ENCODE results near the gene ATG16L2. TPM values are rescaled to one million over a fixed set of nuclear protein-coding genes. Genes with fewer than 3 reads are reported as not detected.
"Not testable (repeated sequence)": the region's sequence is repeated elsewhere in the genome, so short reads cannot be mapped to it uniquely, and the experiment has no call there.

Gene ATG16L2
- total and polyA plus RNA-seq, 2 donors (not counting 1 experiment from before 2014, with no cell fraction given) = 3.3 to 8.8 TPM

DNA sequence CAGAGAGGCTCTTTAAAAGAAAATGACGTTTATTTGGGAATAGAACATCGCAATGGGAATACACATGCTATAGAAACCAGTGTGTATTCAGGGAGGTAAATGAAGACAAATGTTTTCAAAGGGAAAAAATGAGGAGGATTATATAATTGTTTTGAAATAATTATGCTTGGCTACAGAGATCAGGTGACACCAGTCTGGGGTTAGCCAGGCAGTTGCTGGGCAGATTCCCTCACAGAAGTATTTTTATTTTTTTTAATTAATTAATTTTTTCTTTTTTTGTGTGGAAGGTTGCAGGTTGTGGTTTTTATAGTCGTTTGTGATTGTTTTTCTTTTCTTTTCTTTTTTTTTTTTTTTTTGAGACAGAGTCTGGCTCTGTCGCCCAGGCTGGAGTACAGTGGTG is 14.8 kb upstream of the ATG16L2 start:
- no peak for DNase-seq (ENCODE audit: low read depth in 2 of 2)

DNA sequence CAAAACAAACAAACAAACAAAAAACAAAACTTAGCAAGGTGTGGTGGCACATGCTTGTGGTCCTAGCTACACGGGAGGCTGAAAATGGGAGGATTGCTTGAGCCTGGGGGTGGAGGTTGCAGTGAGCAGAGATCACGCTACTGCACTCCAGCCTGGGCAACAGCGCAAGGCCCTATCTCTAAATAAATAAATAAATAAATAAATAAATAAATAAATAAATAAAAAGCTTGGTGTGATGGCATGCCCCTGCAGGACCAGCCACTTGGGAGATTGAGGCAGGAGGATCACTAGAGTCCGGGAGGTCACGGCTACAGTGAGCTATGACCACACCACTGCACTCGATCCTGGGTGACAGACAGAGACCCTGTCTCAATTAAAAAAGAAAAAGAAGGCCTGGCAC is 11.4 kb upstream of the ATG16L2 start:
- no peak for TF ChIP-seq EZH2 (IDR thresholded peaks at IDR 0.05; ENCODE audit: low read length, missing control alignments)
- TF ChIP-seq, protein P1, sequence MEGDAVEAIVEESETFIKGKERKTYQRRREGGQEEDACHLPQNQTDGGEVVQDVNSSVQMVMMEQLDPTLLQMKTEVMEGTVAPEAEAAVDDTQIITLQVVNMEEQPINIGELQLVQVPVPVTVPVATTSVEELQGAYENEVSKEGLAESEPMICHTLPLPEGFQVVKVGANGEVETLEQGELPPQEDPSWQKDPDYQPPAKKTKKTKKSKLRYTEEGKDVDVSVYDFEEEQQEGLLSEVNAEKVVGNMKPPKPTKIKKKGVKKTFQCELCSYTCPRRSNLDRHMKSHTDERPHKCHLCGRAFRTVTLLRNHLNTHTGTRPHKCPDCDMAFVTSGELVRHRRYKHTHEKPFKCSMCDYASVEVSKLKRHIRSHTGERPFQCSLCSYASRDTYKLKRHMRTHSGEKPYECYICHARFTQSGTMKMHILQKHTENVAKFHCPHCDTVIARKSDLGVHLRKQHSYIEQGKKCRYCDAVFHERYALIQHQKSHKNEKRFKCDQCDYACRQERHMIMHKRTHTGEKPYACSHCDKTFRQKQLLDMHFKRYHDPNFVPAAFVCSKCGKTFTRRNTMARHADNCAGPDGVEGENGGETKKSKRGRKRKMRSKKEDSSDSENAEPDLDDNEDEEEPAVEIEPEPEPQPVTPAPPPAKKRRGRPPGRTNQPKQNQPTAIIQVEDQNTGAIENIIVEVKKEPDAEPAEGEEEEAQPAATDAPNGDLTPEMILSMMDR (conservative IDR thresholded peaks at IDR 0.05 in 1 of 2, IDR thresholded peaks at IDR 0.05 in 1 of 2; ENCODE audit: low read depth in 1 of 2, low read length in 2 of 2) = no peak
- H3K4me2 ChIP-seq (ENCODE audit: extremely low read depth, insufficient read depth, low read length) = no peak overlapping the region
- no peaks in the 10 kb centered on the region for H3K9me3 ChIP-seq (ENCODE audit: control insufficient read depth, insufficient read depth, low read depth, low read length)

More for the DNA sequence above, 14.8 kb upstream of the ATG16L2 start:
- H3K4me1 ChIP-seq (ENCODE audit: control insufficient read depth, extremely low read depth, insufficient read depth, low read length) = peaks cover 4% of the 10 kb centered on the region
- H3K9me3 ChIP-seq (ENCODE audit: control insufficient read depth, insufficient read depth, low read depth, low read length) = no peaks in the 10 kb centered on the region
- H3K9ac ChIP-seq (ENCODE audit: insufficient read depth, low read length) = no peak overlapping the region
- H2AFZ ChIP-seq (ENCODE audit: low read length) = no peak overlapping the region
- H3K4me3 ChIP-seq (replicated peaks in 1 of 4; ENCODE audit: control extremely low read depth in 1 of 4, insufficient read depth in 1 of 4, low read depth in 3 of 4, low read length in 4 of 4) = no peak overlapping the region
- no peaks in the 10 kb centered on the region for H3K79me2 ChIP-seq (ENCODE audit: control insufficient read depth, insufficient read depth, low read length)
- no peaks in the 10 kb centered on the region for H3K27me3 ChIP-seq (ENCODE audit: control insufficient read depth, insufficient read depth, low read length)
- no peak overlapping the region for H3K4me2 ChIP-seq (ENCODE audit: extremely low read depth, insufficient read depth, low read length)
- no peak overlapping the region for H3K27ac ChIP-seq (ENCODE audit: insufficient read depth, low read length)
- TF ChIP-seq EZH2 (IDR thresholded peaks at IDR 0.05; ENCODE audit: low read length, missing control alignments) = no peak
- TF ChIP-seq, protein P1 (conservative IDR thresholded peaks at IDR 0.05 in 1 of 2, IDR thresholded peaks at IDR 0.05 in 1 of 2; ENCODE audit: low read depth in 1 of 2, low read length in 2 of 2) = no peak
- no peaks in the 10 kb centered on the region for H4K20me1 ChIP-seq (ENCODE audit: control insufficient read depth, extremely low read depth, insufficient read depth, low read length)
- H3K36me3 ChIP-seq (ENCODE audit: control insufficient read depth, insufficient read depth, low read length) = no peaks in the 10 kb centered on the region

DNA sequence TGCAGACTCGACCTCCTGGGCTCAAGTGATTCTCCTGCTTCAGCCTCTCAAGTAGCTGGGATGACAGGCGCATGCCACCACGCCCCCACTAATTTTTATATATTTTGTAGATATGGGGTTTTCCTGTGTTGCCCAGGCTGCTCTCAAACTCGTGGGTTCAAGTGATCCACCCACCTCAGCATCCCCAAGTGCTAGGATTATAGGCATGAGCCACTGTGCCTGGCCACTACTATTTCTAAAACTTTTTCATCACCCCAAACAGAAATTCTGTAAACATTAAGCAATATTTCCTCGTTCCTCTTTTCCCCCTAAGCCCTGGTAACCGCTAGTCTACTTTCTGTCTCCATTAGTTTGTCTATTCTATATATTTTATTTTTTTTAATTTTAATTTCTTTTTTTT is 9.0 kb upstream of the ATG16L2 start:
- Histone ChIP-seq H4K20me1 (ENCODE audit: control insufficient read depth, extremely low read depth, insufficient read depth, low read length) (no peaks in the 10 kb centered on the region), H3K9me3 (ENCODE audit: control insufficient read depth, insufficient read depth, low read depth, low read length) (no peaks in the 10 kb centered on the region), H2AFZ (ENCODE audit: low read length) (no peak overlapping the region), H3K36me3 (ENCODE audit: control insufficient read depth, insufficient read depth, low read length) (no peaks in the 10 kb centered on the region), H3K27ac (ENCODE audit: insufficient read depth, low read length) (no peak overlapping the region), H3K27me3 (ENCODE audit: control insufficient read depth, insufficient read depth, low read length) (no peaks in the 10 kb centered on the region), H3K4me2 (ENCODE audit: extremely low read depth, insufficient read depth, low read length) (no peak overlapping the region), H3K9ac (ENCODE audit: insufficient read depth, low read length) (no peak overlapping the region), H3K4me3 (replicated peaks in 1 of 4; ENCODE audit: control extremely low read depth in 1 of 4, insufficient read depth in 1 of 4, low read depth in 3 of 4, low read length in 4 of 4) (no peak overlapping the region), H3K79me2 (ENCODE audit: control insufficient read depth, insufficient read depth, low read length) (no peaks in the 10 kb centered on the region), H3K4me1 (ENCODE audit: control insufficient read depth, extremely low read depth, insufficient read depth, low read length) (no peaks in the 10 kb centered on the region)
- TF ChIP-seq, protein P1 (conservative IDR thresholded peaks at IDR 0.05 in 1 of 2, IDR thresholded peaks at IDR 0.05 in 1 of 2; ENCODE audit: low read depth in 1 of 2, low read length in 2 of 2) = no peak
- no peak for TF ChIP-seq EZH2 (IDR thresholded peaks at IDR 0.05; ENCODE audit: low read length, missing control alignments)
- DNase-seq (ENCODE audit: low read depth in 2 of 2) = no peak

More for the DNA sequence above, 11.4 kb upstream of the ATG16L2 start:
- no peak overlapping the region for H3K9ac ChIP-seq (ENCODE audit: insufficient read depth, low read length)
- no peaks in the 10 kb centered on the region for H3K79me2 ChIP-seq (ENCODE audit: control insufficient read depth, insufficient read depth, low read length)
- no peaks in the 10 kb centered on the region for H3K4me1 ChIP-seq (ENCODE audit: control insufficient read depth, extremely low read depth, insufficient read depth, low read length)
- DNase-seq (ENCODE audit: low read depth in 2 of 2) = no peak
- H3K4me3 ChIP-seq (replicated peaks in 1 of 4; ENCODE audit: control extremely low read depth in 1 of 4, insufficient read depth in 1 of 4, low read depth in 3 of 4, low read length in 4 of 4) = no peak overlapping the region
- H4K20me1 ChIP-seq (ENCODE audit: control insufficient read depth, extremely low read depth, insufficient read depth, low read length) = no peaks in the 10 kb centered on the region
- no peak overlapping the region for H2AFZ ChIP-seq (ENCODE audit: low read length)
- no peaks in the 10 kb centered on the region for H3K27me3 ChIP-seq (ENCODE audit: control insufficient read depth, insufficient read depth, low read length)
- H3K27ac ChIP-seq (ENCODE audit: insufficient read depth, low read length) = no peak overlapping the region
- H3K36me3 ChIP-seq (ENCODE audit: control insufficient read depth, insufficient read depth, low read length) = no peaks in the 10 kb centered on the region

DNA sequence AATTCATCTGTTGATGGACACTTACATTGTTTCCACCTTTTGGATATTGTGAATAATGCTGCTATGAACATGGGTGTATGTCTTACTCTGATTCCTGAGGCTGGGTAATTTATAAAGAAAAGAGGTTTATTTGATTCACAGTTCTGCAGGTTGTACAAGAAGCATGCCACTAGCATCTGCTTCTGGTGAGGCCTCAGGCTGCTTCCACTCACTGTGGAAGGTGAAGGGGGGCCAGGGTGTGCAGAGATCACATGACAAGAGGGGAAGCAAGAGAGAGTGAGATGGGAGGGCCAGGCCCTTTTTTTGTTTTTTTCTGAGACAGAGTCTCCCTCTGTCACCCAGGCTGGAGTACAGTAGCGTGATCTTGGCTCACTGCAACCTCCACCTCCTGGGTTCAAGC is 7.8 kb upstream of the ATG16L2 start:
- not testable (repeated sequence) for H3K4me1 ChIP-seq (ENCODE audit: control insufficient read depth, extremely low read depth, insufficient read depth, low read length); H4K20me1 ChIP-seq (ENCODE audit: control insufficient read depth, extremely low read depth, insufficient read depth, low read length); H3K4me3 ChIP-seq (replicated peaks in 1 of 4; ENCODE audit: control extremely low read depth in 1 of 4, insufficient read depth in 1 of 4, low read depth in 3 of 4, low read length in 4 of 4); H3K36me3 ChIP-seq (ENCODE audit: control insufficient read depth, insufficient read depth, low read length); H2AFZ ChIP-seq (ENCODE audit: low read length); DNase-seq (ENCODE audit: low read depth in 2 of 2); H3K4me2 ChIP-seq (ENCODE audit: extremely low read depth, insufficient read depth, low read length); H3K27me3 ChIP-seq (ENCODE audit: control insufficient read depth, insufficient read depth, low read length); H3K9ac ChIP-seq (ENCODE audit: insufficient read depth, low read length); H3K27ac ChIP-seq (ENCODE audit: insufficient read depth, low read length); H3K9me3 ChIP-seq (ENCODE audit: control insufficient read depth, insufficient read depth, low read depth, low read length); H3K79me2 ChIP-seq (ENCODE audit: control insufficient read depth, insufficient read depth, low read length)

Measured in fibroblast of lung (primary cell).